Panc1 (cell line): Measurements from ENCODE around the gene SUPT6H.

Source experiments
- CTCF ChIP-seq: fragments of 450-650 bp; IDR thresholded peaks from 2 replicates; pipeline ENCODE4 v1.5.1; 2017; ENCODE audit warnings: mild to moderate bottlenecking
- REST ChIP-seq, 2 experiments: IDR thresholded peaks; 2 replicates each; pipeline ENCODE4 v1.6.1; 2011 to 2012; ENCODE audit warnings: low read depth in 2 of 2, control low read depth in 1 of 2, low read length in 1 of 2, mild to moderate bottlenecking in 1 of 2, moderate library complexity in 1 of 2; ENCODE audit not compliant: insufficient read depth in 1 of 2

- no peak for TF ChIP-seq CTCF
- no peak for TF ChIP-seq REST (IDR thresholded peaks at IDR 0.05; ENCODE audit: insufficient read depth in 1 of 2, low read depth in 2 of 2, low read length in 1 of 2)
Measured at GRCh38 chr17:28719021-28719433, 57.0 kb downstream of the SUPT6H start.
